Measurements from ENCODE around the gene SCIN.

Gene SCIN

GRCh38 chr7:12694817-12695216 lies 124.3 kb downstream of the SCIN start:
- no peak overlapping the region for H3K27ac ChIP-seq (ENCODE audit: low read length)
- no peak overlapping the region for H3K9ac ChIP-seq (ENCODE audit: low read length)
- H3K9me3 ChIP-seq (ENCODE audit: control insufficient read depth, low read depth, low read length) = no peaks in the 10 kb centered on the region
- no peaks in the 10 kb centered on the region for H3K36me3 ChIP-seq (ENCODE audit: control insufficient read depth, low read depth, low read length)
- H3K27me3 ChIP-seq (ENCODE audit: control insufficient read depth, insufficient read depth, low read length) = no peaks in the 10 kb centered on the region
- H3K4me1 ChIP-seq (ENCODE audit: control insufficient read depth, low read depth, low read length) = peaks cover 17% of the 10 kb centered on the region
- no peak overlapping the region for H3K4me3 ChIP-seq (ENCODE audit: low read length)

GRCh38 chr7:12695965-12696364 lies 125.4 kb downstream of the SCIN start:
- H3K27ac ChIP-seq (ENCODE audit: low read length) = no peak overlapping the region
- H3K9me3 ChIP-seq (ENCODE audit: control insufficient read depth, low read depth, low read length) = no peaks in the 10 kb centered on the region
- H3K4me1 ChIP-seq (ENCODE audit: control insufficient read depth, low read depth, low read length) = peaks cover 6% of the 10 kb centered on the region
- no peak overlapping the region for H3K9ac ChIP-seq (ENCODE audit: low read length)
- H3K4me3 ChIP-seq (ENCODE audit: low read length) = no peak overlapping the region
- no peaks in the 10 kb centered on the region for H3K27me3 ChIP-seq (ENCODE audit: control insufficient read depth, insufficient read depth, low read length)
- no peaks in the 10 kb centered on the region for H3K36me3 ChIP-seq (ENCODE audit: control insufficient read depth, low read depth, low read length)

- no peak overlapping the region for H3K4me3 ChIP-seq (ENCODE audit: low read length)
- H3K27me3 ChIP-seq (ENCODE audit: control insufficient read depth, insufficient read depth, low read length) = no peaks in the 10 kb centered on the region
- no peak overlapping the region for H3K9ac ChIP-seq (ENCODE audit: low read length)
- H3K4me1 ChIP-seq (ENCODE audit: control insufficient read depth, low read depth, low read length) = peaks cover 6% of the 10 kb centered on the region
- H3K27ac ChIP-seq (ENCODE audit: low read length) = no peak overlapping the region
- H3K36me3 ChIP-seq (ENCODE audit: control insufficient read depth, low read depth, low read length) = no peaks in the 10 kb centered on the region
- no peaks in the 10 kb centered on the region for H3K9me3 ChIP-seq (ENCODE audit: control insufficient read depth, low read depth, low read length)
These were observed 128.8 kb downstream of the SCIN start for GRCh38 chr7:12699299-12699698.

GRCh38 chr7:12701433-12701832 lies 130.9 kb downstream of the SCIN start:
- Histone ChIP-seq H3K9me3 (ENCODE audit: control insufficient read depth, low read depth, low read length) (no peaks in the 10 kb centered on the region), H3K27ac (ENCODE audit: low read length) (no peak overlapping the region), H3K9ac (ENCODE audit: low read length) (no peak overlapping the region), H3K36me3 (ENCODE audit: control insufficient read depth, low read depth, low read length) (no peaks in the 10 kb centered on the region), H3K27me3 (ENCODE audit: control insufficient read depth, insufficient read depth, low read length) (no peaks in the 10 kb centered on the region), H3K4me1 (ENCODE audit: control insufficient read depth, low read depth, low read length) (no peaks in the 10 kb centered on the region), H3K4me3 (ENCODE audit: low read length) (no peak overlapping the region)

- Histone ChIP-seq H3K4me3 (ENCODE audit: low read length) (no peak overlapping the region), H3K27me3 (ENCODE audit: control insufficient read depth, insufficient read depth, low read length) (no peaks in the 10 kb centered on the region), H3K27ac (ENCODE audit: low read length) (no peak overlapping the region), H3K9ac (ENCODE audit: low read length) (no peak overlapping the region), H3K4me1 (ENCODE audit: control insufficient read depth, low read depth, low read length) (no peaks in the 10 kb centered on the region), H3K36me3 (ENCODE audit: control insufficient read depth, low read depth, low read length) (no peaks in the 10 kb centered on the region), H3K9me3 (ENCODE audit: control insufficient read depth, low read depth, low read length) (no peaks in the 10 kb centered on the region)
These were observed 133.4 kb downstream of the SCIN start for GRCh38 chr7:12703881-12704280.

GRCh38 chr7:12705878-12706277 lies 135.4 kb downstream of the SCIN start:
- Histone ChIP-seq H3K36me3 (ENCODE audit: control insufficient read depth, low read depth, low read length) (no peaks in the 10 kb centered on the region), H3K4me1 (ENCODE audit: control insufficient read depth, low read depth, low read length) (no peaks in the 10 kb centered on the region), H3K9ac (ENCODE audit: low read length) (no peak overlapping the region), H3K4me3 (ENCODE audit: low read length) (no peak overlapping the region), H3K9me3 (ENCODE audit: control insufficient read depth, low read depth, low read length) (no peaks in the 10 kb centered on the region), H3K27me3 (ENCODE audit: control insufficient read depth, insufficient read depth, low read length) (no peaks in the 10 kb centered on the region), H3K27ac (ENCODE audit: low read length) (no peak overlapping the region)

- no peak overlapping the region for H3K4me3 ChIP-seq (ENCODE audit: low read length)
- no peaks in the 10 kb centered on the region for H3K9me3 ChIP-seq (ENCODE audit: control insufficient read depth, low read depth, low read length)
- H3K27ac ChIP-seq (ENCODE audit: low read length) = no peak overlapping the region
- H3K4me1 ChIP-seq (ENCODE audit: control insufficient read depth, low read depth, low read length) = peaks cover under 1% of the 10 kb centered on the region
- no peak overlapping the region for H3K9ac ChIP-seq (ENCODE audit: low read length)
- H3K27me3 ChIP-seq (ENCODE audit: control insufficient read depth, insufficient read depth, low read length) = no peaks in the 10 kb centered on the region
- H3K36me3 ChIP-seq (ENCODE audit: control insufficient read depth, low read depth, low read length) = no peaks in the 10 kb centered on the region
These were observed 136.5 kb downstream of the SCIN start for GRCh38 chr7:12706900-12707536.

GRCh38 chr7:12708314-12708713 lies 137.8 kb downstream of the SCIN start:
- H3K27me3 ChIP-seq (ENCODE audit: control insufficient read depth, insufficient read depth, low read length) = no peaks in the 10 kb centered on the region
- no peaks in the 10 kb centered on the region for H3K36me3 ChIP-seq (ENCODE audit: control insufficient read depth, low read depth, low read length)
- H3K9me3 ChIP-seq (ENCODE audit: control insufficient read depth, low read depth, low read length) = no peaks in the 10 kb centered on the region
- no peak overlapping the region for H3K9ac ChIP-seq (ENCODE audit: low read length)
- H3K4me1 ChIP-seq (ENCODE audit: control insufficient read depth, low read depth, low read length) = peaks cover 12% of the 10 kb centered on the region
- H3K4me3 ChIP-seq (ENCODE audit: low read length) = no peak overlapping the region
- H3K27ac ChIP-seq (ENCODE audit: low read length) = no peak overlapping the region
